HUDEP-2 (cell line): ENCODE measurements around the gene L3MBTL4.
"Not testable (repeated sequence)": the region's sequence is repeated elsewhere in the genome, so short reads cannot be mapped to it uniquely, and the experiment has no call there.

ENCODE experiments used
- DNase-seq, 76 experiments: peaks; one replicate each; lab custom pipeline; 2025; ENCODE audit not compliant: unreplicated experiment in 76 of 76; lab: John Stamatoyannopoulos, UW

The L3MBTL4 gene

DNA sequence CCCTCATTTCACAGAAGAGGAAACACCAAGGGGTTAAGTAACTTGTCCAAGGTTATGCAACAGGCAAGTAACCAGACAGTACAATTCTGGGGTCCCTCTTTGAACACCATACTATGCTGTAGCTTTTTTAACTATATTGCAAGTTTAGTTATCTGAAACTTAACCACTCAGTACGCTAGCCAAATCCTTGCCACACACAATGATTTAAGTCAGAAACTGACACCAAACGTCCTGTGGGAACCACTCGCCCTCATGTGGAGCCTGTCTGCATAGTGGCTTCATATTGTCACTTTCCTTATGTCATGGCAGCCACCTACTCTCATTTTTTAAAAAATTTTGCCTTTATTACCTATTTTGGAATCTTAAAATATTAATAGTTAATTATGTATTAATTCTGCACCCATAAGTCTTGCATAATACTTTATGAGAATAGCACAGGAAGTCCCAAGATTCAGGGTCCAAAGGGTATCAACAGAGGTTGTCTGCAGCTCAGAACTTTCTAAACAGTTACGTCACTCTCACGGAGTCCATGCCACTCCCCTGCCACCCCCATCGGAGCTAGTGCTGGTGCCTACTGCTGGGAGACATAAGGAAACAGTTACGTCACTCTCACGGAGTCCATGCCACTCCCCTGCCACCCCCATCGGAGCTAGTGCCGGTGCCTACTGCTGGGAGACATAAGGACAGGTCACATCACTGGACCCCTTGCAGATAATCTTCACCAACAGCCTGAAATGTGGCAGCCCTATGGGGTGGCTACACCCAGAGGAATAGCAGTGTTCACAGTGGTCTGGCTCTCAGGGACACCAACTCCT lies 99.0 kb downstream of the L3MBTL4 start:
- no peak for DNase-seq

DNA sequence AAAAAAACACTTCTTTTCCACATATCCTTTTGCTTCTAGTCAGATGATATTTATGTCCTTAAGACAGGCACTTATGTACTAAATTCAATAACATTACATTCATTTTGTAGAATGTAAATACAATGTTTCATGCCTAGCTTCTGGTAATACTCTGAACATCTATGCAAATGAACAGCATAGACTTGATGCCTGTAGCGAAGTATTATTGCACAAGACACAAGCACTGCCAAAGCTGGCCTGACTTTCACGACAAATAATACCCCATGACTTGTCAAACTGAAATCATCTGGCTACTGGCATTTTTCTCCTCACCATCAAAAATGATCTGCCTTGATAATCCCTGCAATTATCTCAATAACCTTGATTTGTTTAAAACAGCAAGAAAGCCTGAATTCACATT lies 101.3 kb downstream of the L3MBTL4 start:
- DNase-seq, result no peak

DNA sequence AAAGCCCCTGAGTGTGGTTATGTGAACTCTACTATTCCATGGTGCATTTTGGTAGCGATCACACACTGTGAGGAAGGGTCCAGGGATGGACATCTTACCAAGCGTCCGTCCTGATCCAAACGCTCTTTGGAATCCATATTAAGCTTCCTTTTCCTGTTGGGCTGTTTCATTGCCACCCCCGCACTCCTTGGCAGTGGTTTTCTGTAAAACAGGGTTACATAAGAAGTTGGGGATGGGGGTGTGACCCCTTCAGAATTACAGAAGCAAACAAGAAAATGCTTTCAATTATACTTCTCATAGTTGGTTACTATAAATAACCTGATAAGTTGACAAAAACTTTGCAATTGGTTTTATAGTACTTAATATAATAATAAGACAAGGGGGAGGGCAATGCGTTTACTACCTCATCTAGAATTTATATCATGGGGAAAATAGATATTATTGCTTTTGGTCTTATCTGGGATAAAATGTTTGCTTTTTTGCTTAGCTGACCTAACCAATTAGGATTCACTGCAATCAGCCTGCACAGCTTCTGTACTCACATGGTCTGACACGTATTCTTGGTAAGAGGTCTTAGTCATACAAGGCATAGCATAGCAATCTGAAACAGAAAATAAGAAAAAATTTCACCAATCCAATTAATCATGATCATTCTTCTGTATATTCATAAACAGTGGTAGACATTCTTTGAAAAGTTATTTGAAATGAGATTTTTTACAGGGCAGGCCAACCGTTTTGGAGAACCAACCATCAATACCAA lies 103.1 kb downstream of the L3MBTL4 start:
- DNase-seq, result no peak

DNA sequence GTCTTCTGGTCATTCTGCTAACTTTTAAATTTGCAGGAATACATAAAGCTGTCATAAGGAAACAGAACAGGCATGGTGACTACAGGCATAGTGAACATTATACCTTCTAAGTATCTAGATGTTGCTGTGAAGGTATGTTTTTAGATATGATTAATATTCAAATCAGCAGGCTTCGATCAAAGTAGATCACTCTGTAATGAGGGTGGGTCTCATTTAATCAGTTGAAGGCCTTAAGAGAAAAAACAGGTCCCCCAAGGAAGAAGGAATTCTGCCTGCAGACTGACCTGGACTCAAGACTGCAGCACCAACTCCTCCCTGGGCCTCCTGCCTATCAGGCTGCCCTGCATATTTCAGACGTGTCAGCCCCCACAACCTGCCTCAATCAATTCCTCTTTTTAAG lies 104.0 kb downstream of the L3MBTL4 start:
- no peak for DNase-seq

DNA sequence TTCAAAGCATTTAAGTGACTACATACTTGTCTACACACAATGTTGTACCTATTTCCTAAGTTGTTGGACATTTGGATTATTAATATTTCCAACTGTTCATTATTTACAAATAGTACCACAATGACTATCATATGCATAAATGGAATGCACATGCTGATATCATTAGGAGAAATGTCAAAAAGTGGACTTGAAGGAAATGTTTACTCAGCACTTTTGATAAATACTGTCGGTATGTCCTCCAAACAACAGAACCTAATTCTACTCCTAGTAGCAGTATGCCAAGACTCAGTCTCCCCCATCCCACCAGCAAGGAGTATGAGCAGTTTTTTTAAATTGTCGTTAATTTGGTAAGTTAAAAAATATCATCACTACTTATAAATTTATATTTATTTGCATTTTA lies 116.8 kb downstream of the L3MBTL4 start:
- no peak for DNase-seq

DNA sequence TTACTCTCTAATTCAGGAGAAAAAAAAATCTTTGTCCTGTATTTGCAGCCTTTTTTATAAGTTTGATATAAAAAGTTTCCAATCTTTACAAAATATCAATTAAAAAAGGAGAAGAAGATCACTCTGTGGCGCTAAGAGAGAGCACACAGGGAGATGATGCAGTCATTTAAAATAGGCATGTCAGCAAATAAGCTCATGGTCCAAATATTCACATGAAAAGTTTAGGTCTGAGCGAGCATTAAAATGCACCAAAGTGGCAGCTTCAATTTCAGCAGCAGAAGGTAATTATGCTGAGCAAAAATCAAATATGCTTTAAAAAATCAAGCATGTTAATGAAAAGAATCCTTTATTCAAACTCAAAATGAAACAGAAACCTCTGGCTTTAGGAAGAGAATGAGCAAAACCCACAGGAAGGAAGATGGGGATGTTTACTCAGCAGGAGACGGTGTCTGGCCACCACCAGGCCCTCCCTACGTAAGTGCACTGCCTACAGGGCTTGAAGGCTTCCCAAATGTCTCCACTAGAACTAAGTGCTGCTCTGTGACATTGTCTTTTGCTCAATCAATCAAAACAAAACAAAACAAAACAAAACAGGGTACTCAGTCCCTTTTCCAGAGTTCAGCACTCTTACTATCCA lies 120.4 kb downstream of the L3MBTL4 start:
- DNase-seq, result no peak

DNA sequence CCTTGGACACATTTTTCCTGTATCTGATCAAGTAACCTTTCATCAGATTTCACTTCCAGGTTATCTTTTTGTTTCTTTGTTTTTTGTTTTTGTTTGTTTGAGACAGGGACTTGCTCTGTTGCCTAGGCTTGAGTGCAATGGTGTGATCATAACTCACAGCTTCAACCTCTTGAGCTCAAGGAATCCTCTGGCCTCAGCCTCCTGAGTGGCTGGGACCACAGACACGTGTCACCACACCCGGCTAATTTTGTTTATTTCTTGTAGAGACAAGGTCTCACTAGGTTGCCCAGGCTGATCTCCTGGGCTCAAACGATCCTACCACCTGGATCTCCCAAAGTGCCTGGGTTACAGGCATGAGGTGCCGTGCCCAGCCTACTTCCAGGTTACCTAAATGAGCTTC lies 124.9 kb downstream of the L3MBTL4 start:
- no peak for DNase-seq

DNA sequence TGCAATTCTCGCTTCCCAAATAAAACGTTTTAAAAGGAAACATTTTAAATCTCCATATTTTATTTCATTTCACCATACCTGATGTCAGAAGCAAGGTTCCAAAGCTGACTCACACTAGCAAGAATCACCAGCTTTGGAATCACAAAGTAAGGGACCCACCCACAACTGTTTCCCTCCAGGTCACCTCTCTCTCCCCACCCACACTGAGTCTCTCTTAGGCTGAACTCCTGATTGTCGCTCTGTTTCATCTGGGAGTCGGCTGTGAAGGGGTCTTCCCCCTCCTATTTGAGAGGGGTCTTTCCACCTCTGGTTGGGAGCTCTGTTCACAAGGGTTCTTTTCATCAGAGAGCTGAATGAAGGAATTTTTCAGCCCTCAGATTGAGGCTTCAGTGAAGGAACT lies 128.1 kb downstream of the L3MBTL4 start:
- DNase-seq, result no peak

DNA sequence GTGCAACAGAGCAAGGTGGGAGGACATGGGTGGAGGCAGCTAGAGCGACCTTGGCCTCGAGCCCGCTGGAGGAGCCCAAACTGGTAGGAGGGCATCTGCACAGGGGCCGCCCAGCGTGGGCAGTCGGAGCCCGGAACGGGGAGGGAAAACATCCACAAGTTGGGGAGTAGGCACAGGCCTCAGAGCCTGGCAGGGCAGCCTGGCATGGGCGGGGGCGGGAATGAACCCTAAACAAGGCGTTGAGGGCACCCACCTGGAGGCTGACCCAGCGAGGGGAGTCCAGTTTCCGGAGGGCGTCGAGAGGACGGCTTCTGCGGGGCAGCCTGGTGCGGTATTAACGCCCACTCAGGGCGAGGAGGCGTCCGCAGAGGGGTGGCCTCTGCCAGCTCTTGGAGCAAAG lies 129.9 kb downstream of the L3MBTL4 start:
- DNase-seq, result no peak

DNA sequence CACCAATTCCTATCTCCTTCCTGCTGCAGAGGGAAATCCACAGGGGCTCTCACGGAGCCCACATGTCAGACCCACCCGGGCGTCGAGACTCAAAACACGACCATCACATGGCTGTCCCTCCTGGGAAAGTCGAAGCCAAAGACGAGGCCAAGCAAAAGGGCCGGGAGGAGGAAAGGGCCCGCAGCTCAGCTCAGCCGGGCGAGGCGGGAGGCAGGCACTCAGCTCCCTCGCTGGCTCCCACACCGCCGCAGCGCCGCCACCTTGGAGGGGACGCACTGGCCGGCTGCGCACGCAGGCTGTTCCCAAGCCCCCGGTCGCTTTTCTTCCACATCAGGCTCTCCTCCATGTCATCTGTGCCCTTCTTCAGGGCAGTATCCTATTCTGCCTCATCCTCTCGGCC lies 130.4 kb downstream of the L3MBTL4 start:
- DNase-seq, result no peak

DNA sequence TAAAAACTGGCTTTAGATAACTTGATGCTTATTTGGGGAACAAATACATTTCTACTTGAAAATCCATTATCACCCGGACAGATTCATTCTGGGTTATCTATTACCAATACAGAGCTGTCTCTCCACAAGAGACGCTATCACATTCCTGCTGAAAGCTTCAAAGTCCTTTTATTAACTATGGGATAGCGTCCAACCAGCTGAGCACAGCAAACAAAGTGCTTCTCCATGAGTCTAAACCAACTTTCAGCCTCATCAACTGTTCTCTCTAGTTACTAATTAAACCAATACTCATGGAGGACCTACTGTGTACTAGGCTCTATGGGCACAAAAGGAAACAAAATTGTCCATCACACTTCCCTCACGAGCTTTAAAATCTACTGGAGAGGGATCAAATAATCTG lies 132.8 kb downstream of the L3MBTL4 start:
- DNase-seq, result no peak

DNA sequence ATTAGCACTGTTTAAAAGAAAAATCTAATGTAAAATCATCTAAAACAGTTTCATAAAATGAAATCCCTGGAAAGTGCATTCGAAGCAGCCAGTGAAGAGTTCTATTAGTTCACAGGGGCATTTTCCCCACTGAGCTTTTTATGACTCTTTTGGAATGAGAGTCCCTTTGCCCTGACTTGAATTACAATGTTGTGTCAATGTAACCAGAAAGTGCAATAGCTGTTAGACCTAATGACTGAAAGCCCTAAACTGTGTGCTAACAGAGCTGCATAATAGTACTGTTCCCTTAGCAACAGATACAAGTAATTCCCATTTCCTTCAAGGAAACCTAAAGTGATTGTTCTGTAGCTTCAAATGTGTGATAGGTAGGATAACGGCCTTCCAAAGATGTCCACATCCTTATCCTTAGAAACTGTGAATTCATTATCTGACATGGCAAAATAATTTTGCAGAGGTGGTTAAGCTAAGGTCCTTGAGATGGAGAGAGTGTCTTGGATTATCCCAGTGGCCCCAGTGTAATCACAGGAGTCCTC lies 134.4 kb downstream of the L3MBTL4 start:
- no peak for DNase-seq

DNA sequence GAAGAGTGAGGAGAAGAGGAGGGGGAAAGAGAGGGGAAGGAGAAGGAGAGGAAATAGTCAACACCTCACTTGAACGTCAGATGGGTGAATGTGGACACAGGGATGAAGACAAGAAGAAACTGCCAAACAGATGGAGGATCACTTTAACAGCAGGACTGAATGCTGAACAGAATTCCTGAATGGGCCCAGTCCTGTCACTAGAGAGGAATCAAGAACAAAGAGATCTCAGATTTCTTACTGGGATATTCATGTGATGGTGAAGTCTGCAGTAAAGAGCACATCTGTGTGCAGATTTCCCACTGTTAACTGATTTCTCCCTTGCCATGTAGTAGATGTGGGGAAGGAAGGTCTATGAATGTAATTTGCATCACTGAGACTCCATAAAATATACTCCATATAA lies 135.4 kb downstream of the L3MBTL4 start:
- no peak for DNase-seq

DNA sequence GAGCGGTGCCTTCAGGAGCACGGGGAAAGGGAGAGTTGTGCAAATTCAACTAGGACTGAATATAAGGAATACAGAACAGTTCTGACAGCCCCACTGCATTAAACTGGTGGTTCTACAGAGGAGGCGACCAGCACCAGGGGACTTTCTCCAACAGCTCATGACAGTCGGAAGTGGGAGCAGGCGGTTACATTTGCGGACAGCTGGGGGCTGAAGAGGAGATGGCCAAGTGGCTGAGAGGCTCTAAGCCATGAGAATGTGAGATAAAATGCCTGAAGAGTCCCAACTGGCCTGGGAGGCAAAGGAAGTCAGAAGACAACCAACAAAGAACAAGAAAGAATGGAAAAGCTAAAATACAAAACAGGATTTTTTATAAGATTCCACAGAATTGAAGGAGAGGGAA lies 141.3 kb downstream of the L3MBTL4 start:
- DNase-seq, result no peak

DNA sequence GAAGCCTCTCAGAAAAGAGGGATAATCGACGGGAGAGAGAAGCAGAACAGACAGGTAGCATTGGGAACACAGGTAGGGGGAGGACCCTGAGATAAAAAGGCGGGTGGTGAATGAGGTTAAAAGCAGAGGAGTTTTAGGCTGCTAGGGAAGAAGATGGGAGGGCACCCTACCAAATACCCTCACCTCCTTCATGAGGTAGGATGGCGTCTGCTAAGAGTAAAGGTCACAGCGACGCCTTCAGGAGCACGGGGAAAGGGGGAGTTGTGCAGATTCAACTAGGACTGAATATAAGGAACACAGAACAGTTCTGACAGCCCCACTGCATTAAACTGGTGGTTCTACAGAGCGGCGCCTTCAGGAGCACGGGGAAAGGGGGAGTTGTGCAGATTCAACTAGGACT lies 142.6 kb downstream of the L3MBTL4 start:
- not testable (repeated sequence) for DNase-seq

DNA sequence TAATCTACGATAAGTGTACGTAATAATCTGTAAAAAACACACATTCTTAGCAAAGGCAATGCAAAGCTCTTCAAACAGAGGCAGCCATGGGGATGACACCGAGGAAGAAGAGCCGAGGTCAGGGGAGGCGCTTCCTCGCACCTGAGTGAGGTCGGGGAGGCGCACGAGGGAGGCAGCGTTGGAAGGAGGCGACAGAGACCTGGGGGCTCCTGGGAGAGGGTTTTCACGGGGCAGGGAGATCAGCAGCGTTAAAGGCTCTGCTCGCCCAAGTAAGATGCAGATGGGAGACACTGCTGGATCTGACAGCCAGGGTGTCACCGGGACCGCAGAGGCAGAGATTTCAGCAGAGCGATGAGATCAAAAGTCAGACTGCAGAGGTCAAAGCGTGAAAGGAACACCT lies 143.1 kb downstream of the L3MBTL4 start:
- no peak for DNase-seq

DNA sequence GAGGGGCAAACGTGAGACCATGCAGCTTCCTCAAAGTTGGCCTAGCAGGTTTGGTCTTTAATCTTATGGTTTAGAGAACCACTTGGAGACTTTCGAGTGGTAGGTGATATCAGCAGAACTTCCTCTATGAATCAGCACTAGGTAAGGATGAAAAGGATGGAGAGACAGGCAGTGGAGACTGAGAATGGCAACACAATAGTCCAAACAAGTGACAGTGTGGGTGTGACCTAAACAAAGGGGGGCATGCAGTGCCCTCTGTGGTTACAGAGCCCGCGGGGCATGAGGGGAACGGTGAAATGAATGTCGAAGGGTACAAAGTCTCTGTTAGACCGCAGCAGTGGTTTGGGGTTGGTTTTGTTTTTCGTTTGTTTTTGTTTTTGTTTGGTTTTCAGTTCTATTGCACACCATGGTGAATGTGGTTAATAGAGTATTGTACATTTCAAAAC lies 143.9 kb downstream of the L3MBTL4 start:
- DNase-seq, result no peak

DNA sequence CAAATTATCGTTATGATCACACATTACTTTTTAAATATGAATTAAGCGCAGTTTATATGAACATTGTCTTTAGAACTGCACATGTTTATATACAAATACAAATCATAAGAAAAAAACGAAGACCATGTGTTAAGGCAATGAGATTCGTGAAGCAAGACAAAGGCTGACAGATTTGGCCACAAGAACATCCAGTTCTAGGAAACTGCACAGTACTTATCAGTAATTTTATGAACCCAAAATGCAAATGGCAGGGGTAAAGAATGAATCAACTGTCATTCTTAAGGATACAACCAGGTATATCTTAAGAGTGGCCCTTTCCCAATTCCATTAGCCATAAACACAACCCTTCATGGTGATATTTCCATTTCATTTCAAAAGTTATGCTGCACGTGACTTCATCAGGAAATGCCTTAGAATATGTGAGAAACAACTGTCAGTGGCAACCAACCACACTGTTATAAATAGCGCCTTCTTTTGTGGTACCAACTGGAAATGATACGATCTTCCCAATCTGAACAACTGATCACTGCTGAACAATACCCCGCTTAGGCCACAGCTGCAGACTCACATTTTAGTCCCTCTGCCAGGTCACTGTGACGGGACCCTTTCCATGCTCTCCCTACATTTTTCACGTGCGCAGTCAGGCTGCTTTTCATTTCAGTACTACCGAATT lies 144.9 kb downstream of the L3MBTL4 start:
- DNase-seq, result no peak

DNA sequence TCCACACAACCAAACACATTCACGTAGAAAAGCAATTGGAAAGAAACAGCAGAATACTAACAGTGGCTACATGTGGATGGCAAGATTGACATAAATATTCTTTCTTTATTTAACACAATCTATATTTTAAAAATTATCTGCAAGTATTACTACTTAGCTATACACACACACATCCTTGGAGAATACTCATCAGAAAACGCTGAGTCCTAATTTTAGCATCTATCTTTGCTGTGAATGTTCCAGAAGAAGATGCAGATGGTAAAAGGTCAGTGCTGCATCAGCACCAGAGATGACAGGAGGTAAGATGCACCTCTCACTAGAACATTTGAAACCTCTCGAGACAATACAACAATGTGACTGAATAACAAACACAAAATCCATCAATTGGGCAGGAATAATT lies 148.5 kb downstream of the L3MBTL4 start:
- DNase-seq, result no peak

DNA sequence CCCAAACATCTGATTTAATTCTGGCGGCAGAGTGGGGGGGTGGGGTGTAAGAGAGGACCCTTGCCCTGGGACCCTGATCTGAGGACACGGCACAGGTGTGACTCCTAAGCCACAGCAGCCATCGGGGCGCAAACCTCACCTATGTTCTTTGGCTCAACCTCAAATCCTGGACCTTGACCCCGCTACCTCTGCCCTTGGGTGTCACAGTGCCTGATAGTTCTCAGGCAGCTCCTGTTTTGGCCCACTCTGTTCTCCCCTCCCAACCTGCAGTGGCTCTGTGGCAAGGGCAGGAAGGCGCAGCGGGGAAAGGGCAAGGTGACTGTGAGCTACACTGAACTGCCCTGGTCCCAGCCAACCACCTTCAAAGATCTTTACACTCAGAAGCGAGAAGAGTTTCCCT lies 152.8 kb downstream of the L3MBTL4 start:
- no peak for DNase-seq

DNA sequence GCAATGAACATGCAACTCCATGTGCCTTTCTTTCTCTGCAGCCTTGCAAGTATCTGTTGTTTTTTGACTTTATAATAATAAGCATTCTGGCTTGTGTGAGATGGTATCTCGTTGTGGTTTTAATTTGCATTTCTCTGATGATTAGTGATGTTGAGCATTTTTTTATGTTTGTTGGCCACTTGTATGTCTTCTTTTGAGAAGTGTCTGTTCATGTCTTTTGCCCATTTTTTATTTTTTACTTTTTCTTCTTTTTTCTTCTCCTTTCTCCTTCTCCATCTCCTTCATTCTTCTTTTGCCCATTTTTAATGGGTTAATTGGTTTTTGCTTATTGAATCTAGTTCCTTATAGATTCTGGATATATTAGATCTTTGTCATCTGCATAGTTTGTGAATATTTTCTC lies 155.4 kb downstream of the L3MBTL4 start:
- not testable (repeated sequence) for DNase-seq
